ENCODE results near the gene KREMEN1.

DNA sequence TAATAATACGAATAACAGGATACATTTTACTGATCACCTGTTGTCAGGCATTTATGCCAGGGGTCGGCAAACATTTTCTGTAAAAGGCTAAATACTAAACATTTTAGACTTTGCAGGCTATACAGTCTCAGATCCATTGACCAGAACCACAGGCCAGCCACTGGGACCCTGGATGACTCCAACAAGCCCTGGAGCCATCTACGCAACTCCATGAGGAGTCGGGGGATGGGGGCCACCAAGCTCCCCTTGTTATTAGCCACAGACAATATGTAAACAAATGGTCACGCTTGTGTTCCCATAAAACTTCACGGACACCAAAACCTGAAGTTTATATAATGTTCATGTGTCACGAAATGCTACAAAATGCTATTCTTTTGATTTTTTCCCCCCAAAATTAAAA is 78.5 kb downstream of the KREMEN1 start:
- TF ChIP-seq POLR2AphosphoS5 (IDR thresholded peaks at IDR 0.05; ENCODE audit: low read depth): no peak
- TF ChIP-seq CTCF (IDR thresholded peaks at IDR 0.05; ENCODE audit: insufficient read depth, low read length): no peak

Data from HL-60 (cell line).